HG03575 (cell line): Measurements from ENCODE around the gene SGMS1.
"Not testable (repeated sequence)": the region's sequence is repeated elsewhere in the genome, so short reads cannot be mapped to it uniquely, and the experiment has no call there.

ENCODE experiments used
- ATAC-seq: cut with Tn5 transposase; IDR thresholded peaks from one replicate; pipeline ENCODE4 v1.9.1; 2021; ENCODE audit not compliant: unreplicated experiment, insufficient number of reproducible peaks, low FRiP score; ENCODE audit errors: extremely low read depth

SGMS1 gene

DNA sequence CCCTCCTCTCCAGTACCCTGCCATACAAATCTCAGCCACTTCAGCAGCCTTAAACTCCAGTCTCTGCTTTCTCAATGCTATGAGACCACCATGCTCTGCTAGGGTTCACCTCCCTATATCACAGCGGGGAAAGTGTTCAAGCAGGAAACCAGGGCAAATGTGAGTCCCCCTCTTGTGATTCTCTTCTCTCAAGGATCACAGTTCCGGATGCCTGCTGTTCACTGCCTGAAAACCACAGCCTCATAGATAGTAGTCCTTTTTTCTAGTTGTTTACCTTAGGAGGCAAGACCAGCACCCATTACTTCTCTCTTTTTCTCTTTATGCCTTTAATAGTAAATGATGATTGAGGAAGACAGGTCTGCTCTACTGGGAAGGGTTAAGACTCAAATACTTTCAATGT is 100.8 kb downstream of the SGMS1 start:
- no peak for ATAC-seq

DNA sequence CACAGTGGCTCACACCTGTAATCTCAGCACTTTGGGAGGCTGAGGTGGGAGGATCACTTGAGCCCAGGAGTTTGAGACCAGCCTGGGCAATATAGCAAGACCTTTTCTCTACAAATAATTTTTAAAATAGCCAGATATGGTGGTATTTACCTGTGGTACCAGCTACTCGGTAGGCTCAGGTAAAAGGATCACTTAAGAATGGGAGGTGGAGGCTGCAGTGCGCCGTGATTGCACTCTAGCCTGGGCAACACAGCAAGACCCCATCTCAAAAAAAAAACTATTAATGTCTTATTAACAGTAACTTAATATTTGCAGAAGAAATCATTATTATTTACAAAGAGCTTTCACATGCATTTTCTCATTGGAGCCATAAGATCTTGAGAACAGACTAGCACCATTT is 103.6 kb downstream of the SGMS1 start:
- no peak for ATAC-seq

DNA sequence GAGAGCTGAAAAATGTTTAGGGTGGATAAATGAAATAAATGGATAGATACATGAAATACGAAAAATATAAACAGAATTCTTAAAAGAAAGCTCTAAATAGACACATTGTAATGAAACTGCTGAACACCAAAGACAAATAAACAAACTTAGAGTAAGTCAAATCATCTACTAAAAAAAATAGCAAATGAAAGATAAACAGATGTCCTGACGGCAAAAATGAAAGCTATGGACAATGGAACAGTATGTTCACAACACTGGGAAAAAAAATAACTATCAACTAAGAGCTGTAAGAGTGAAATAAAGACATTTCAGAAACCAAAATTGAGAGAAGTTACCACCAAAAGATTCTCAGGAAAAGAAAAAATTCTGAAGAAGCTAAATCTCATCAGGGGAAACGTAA is 106.1 kb downstream of the SGMS1 start:
- ATAC-seq, result no peak

DNA sequence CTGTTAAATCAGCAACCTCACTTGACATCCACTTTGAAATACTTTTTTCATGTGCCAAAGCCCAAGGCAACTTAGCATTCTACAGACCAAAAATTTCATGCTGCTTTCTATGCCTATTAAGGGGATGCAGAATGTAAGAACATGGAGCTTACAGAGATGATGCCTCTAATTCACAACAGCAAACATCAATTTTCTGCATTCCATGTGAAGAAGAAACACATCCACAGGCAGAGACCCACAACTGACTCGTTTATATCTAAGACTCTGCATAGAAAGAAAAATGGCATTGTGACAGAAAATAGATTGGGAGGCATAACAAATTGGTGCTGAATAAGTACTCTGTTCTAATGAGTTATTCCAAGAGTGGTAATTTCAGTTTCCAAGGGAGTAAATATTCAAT is 107.6 kb downstream of the SGMS1 start:
- ATAC-seq, result no peak

DNA sequence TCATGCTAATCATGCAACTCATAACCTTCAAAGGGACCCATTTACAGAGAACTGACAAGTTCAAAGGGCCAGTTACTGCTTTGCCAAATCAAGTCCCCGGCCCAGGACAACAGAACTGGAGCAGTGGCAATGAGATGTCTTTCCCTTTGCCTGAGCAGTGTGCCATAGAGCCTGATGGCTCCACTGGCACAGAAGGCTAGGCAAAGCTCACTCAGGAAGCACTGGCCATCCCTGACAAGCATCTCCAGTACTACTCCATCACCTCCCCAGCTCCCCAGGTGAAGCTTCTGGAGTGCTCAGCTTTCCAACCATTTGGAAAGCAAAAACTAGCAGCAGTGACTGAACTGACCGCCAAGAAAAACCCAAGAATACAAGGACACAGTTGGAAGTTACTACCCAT is 108.3 kb downstream of the SGMS1 start:
- no peak for ATAC-seq

DNA sequence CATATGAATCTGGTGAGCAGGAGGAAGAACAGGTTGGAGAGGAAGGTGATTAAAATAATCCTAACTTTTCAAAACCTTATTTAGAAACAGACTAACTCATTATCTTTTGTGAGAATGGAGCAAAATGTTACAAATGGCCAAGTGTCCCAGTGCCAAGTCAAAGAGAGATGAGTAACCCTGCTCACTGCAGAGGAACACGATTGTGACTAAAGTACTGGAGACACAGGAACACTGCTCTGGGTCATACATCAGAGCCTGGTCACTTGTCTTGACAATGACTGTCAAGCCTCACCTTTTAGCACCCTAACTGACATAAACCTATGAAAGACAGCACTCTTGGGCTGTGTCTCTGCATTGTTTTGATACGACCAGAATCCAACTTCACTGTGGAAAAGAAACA is 108.8 kb downstream of the SGMS1 start:
- no peak for ATAC-seq

DNA sequence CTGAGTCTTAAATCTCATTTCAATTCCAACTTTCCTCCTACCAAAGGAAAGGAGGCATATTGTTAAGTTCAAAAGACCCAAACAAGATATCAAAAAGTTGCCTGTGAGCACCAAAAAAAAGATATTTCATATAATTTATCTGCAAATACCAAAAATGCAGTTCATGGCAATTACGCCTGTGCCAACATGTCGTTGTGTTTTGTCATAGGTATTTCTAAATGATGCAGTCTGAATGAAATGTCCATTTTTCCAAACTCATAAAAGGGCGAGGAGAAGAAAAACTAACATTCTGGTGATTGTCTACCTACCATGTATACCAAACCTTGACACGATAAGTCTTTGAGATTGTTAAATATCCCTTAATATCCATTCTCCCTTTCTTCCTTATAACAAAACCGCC is 109.8 kb downstream of the SGMS1 start:
- ATAC-seq, result no peak

DNA sequence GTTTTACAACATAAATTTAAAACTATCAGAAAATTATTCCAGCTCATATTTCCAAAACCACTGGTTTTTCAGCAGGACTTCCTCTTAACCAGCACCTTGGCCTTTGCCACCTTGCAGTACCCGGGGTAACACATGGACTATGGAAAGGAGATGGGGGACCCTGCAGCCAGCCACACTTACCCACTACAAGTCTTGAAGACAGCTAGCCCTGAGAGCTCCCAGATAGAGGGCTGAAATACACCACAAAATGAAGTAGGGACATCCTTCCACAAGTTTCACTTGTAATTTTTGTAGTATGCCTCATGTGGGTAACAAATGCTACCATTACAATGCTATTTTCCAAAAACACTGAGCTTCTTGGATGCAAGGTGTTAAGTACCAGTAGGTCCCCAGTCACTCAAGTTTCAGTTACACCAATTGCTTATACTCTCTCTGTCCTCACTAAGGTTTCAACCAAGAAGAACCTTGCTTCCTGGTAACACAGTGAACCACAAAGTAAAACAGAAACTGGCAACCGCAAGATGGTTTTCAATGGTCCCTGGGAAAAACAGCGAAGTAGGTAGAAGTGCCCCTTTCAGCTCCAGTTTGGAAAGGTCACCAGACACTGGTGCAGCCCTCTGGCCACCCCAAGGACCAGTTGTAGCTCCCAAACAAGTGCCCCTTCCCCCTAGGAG is 110.9 kb downstream of the SGMS1 start:
- ATAC-seq, result peak; percentile 24

DNA sequence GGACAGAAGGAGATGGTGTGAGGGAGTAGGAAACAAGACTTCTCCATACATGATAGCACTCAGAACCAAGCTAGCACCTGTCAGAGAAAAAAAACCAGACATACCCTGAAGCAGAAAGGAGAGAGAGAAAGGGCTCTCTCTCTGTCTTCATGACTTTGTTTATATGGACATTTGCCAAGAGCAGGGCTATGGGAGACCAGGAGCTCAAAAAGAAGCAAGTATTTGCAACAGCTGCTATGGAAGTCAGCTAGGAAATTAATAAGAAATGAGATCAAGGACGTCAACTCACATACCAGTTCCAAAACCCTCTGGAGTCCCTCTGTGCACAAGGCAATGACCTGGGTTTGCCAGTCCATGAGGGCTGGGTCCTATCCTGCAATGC is 111.6 kb downstream of the SGMS1 start:
- ATAC-seq, result no peak

DNA sequence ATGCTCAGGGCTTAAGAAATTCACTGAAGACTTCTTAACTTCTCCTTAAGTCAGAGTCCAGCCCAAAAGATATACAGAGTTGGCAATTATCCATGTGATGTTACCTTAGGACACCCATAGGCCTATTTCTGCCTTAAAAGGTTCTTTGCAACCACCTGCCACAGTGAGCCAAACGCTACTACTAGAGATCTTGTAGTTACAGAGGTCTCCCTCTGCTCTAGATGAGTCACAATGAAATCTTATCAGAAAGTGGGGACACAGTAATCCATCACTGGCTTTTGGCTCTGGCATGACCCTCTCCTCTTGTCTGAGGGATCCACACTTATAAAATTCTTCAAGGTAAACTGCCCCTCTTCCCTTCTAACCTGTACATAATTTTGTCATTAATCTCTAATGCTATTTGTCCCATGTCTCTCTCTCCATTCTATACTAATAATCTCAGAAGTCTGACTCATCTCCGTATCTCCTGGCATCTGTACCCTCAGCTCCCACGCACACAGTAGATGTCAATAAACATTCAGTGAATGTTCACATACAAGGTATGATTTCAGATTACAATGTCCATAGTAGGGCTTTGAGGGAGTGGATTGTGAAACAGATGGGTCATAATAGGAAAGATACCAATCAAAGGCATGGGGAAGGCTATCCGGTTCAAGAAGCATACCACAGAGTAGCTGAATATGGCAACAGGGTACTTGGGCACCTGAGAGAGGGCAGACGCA is 112.1 kb downstream of the SGMS1 start:
- ATAC-seq, result no peak

DNA sequence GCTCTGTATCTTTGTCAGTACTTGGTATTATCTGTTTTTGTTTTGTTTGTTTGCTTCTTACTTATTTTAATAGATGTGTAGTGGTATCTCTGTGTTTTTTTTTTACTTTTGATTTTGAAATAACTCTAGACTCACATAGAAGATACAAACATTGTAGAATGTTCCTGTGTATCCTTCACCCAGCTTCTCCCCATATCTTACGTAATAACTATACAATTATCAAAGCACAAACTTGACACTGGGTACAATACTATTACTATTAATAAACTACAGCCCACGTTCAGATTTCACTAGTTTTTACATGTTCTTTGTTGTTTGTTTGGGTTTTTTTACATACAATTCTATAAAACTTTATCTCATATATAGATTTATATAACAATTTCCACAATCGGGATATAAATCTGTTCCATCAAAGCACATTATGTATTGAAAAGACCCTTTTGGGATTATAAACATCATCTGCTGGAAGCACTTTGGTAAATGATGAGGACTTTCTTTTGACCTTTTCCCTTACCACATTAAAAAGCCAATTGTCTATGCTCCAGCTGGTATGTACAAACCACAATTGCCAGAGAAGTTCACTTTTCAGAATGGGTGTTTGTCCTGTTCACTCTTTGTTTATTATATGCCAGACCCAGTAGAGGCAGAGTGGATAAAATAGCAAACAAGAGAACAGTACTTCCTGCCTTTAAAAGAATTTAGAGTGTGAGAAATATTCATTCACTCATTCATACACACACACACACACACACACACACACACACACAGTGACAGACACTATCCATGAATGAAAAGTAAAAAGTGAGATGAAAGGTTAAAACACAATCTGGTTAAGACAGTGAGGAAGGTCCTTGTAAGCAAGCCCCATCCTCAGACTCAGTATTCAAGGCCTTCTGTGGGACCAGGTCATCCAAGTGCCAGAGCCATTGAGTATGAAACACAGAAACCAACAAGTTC is 113.0 kb downstream of the SGMS1 start:
- no peak for ATAC-seq

DNA sequence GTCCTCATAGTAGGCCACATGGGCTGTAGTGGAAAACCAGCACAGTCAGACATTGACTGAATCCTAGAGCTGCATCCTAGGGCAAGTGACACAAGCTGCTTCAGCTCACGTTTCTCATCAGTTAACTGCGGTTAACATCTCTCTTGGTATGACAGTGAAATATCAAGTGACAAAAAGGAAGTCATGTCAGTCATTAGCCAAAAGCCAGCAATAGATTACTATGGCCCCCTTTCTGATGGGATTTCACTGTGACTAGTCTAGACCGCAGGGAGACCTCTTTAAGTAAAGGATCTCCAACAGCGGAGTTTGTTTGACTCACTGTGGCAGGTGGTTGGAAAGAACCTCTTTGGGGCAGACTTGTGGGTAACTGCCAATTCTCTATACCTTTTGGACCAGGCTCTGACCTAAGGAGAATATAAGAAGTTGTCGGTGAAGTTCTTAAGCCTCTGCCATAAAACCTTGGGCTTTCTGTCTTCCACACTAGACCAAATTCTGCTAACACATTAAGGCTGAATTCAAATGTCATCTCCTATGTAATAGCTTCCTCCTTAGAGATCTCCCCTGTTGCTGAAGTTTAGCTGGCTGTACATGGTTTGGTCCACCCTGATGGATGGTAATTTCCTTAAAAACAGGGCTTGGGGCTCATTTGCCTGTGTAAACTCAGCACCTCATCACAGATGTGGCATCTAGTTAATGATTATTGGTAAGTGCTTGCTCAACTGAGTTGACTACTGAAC is 115.3 kb downstream of the SGMS1 start:
- ATAC-seq, result peak; percentile 71

DNA sequence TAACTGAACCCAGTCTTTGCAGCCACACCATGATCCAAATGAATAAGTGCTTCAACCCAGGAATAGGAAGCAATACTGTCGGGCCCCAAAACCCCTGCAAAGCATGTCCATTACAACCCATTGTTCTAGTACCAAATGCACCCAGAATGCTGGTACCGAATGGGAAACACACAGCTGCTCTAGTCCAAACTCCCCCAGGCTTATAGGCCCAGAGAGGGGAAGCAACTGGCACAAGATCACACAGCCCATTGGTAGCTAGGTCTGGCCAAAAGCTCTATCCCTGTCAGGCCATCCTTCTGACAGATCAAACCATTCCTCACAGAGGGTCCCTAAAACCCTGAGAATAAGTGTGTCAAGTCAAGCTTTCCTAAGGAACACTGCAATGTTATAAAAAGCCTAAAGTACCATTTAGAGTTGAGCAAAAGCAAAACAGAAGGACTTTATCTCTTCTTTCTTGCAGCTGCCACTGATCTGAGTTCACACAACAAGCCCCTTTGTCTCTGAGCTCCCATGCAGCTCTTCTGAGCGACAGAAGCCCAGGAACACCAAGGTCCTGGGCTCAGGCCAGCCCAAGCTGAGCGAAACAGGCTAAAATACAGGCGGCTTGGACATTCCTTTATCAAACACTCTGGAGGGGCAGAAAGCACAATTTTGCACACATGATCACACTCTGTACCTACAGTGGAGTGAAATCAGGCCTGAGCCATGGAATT is 116.7 kb downstream of the SGMS1 start:
- no peak for ATAC-seq

DNA sequence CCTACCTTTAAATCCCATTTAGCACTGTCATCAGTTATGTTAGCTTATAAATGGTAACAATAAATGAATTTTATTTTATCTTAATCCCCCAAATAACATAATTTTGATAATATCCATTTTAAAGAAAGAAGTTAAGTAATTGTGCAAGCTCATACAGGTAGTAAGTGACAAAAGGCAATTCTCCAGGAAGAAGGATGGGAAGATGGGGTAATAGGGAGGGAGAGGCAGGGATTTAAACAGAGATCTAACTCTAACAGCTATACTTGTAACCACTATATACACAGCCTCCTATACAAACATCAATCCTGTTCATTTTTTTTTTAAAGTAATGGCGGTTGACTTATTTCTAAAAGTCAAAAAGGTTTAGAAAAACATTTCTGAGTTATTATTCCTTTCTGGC is 119.4 kb downstream of the SGMS1 start:
- no peak for ATAC-seq

DNA sequence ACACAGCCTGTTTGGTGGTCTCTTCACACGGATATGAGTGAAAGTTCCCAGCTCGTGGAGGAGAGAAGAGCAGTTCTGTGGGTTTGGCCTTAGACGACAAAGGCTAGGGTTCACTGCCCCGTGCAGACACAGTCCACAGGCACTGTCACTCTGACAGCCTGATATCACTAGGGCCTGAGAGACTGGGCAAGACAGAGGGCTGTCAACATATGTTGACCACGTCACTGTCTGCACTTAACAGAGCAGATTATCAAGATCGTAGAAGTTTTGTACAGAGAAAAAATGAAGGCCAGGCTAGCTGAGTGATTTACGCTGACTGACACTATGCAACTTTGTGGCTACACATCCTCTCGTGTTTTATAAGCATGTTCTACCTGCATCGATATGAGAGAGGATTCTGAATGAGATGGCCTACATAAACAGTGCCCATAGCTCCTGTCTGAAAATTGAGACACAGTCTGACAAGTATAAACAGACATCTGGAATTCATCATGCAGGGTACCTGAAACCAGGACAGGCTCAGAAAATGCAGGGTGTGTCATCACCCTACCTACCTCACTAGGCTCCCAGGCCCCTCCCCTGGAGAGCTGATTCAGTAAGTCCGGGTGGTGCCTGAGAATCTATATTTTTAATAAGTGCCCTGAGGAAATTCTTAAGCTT is 120.0 kb downstream of the SGMS1 start:
- ATAC-seq, result no peak

DNA sequence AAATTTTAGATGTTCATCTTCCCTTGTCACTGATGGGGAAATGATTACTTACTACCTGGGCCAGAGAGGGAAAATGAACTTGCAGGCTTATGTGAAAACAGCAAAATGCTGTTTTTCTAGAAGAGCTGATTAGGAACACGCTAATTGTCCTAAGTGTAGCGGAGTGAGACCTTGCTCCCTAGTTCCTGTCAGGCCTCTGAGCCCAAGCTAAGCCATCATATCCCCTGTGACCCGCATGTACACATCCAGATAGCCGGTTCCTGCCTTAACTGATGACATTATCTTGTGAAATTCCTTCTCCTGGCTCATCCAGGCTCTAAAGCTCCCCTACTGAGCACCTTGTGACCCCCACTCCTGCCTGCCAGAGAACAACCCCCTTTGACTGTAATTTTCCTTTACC is 120.6 kb downstream of the SGMS1 start:
- ATAC-seq, result not testable (repeated sequence)

DNA sequence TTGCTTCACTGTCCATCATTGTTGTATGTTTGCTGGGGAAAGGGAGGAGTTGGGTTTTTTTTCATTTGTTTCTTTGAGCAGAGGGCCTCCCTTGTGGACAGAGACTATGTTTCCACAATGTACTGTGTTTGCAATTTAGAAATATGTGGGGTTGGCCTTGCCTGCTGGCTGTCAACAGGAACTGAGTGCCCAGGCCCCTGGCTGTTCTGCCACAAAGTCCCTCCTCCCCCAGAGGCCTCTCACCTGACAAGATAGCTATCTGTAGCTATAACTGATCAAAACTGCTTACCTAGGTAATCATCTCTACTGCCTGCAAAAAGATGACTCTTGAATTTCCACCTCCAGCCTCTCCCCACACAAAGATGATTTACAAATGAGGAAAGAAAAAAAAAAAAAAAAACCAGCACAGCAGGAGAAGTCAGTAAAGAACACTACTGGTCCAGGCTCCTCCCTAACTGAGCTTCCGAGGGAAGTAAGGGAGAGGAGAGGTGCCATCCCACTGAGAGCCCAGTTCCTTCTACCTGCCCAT is 121.8 kb downstream of the SGMS1 start:
- ATAC-seq, result no peak

DNA sequence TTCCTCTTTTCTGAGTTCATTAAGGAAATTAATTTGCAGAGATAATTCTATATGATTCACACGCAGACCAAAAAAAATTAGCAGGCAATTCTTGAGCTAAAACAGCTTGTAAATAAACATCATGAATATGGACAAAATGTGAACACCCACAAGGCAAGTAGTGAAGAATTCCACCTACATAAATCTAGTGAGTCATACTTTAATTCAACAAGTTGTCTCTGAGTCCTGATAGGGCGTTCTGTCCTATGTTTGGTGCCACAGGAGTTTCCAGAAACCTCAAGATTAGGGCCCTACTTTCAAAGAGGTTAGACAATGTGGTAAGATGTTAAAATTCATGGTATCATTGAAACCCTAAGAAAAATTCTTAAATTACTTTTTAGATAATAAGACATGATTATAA is 122.3 kb downstream of the SGMS1 start:
- no peak for ATAC-seq
